Heart left ventricle (tissue), 16 donors: ENCODE data around the gene RAB11FIP2. TPM values are rescaled to one million over a fixed set of nuclear protein-coding genes. Genes with fewer than 3 reads are reported as not detected.

Source experiments
- ATAC-seq, 4 donors: fragments of 200-7000 bp; cut with Tn5 transposase; one replicate each; pipeline ENCODE4 v1.9.1; 2020 to 2022; ENCODE audit warnings: moderate library complexity in 4 of 4, mild to moderate bottlenecking in 3 of 4, moderate number of reproducible peaks in 1 of 4
- DNase-seq, 5 donors: peaks; one replicate each; pipeline ENCODE4 v3.0.0-alpha.2; 2020
- H3K27ac ChIP-seq, 12 donors: fragments of 200-600 bp; sonication (generic) in 4 of 12; one replicate each; pipeline versions ENCODE4 v1.5.0 to v1.8.0; 2016 to 2022; ENCODE audit warnings: mild to moderate bottlenecking in 2 of 12
- H3K27me3 ChIP-seq, 9 donors: fragments of 200-600 bp; sonication (generic) in 2 of 9; one replicate each; pipeline versions ENCODE4 v1.5.1 to v1.8.0; 2016 to 2022; ENCODE audit warnings: mild to moderate bottlenecking in 3 of 9
- H3K36me3 ChIP-seq, 9 donors: fragments of 200-600 bp; sonication (generic) in 2 of 9; one replicate each; pipeline versions ENCODE4 v1.5.0 to v1.8.0; 2018 to 2022; ENCODE audit warnings: mild to moderate bottlenecking in 2 of 9
- H3K4me1 ChIP-seq, 12 donors: fragments of 200-600 bp; sonication (generic) in 4 of 12; one replicate each; pipeline versions ENCODE4 v1.5.0 to v1.8.0; 2016 to 2022; ENCODE audit warnings: mild to moderate bottlenecking in 3 of 12
- H3K4me3 ChIP-seq, 12 donors: fragments of 200-600 bp; sonication (generic) in 4 of 12; one replicate each; pipeline versions ENCODE4 v1.5.0 to v1.8.0; 2017 to 2022; ENCODE audit warnings: mild to moderate bottlenecking in 9 of 12, moderate library complexity in 4 of 12
- H3K9me3 ChIP-seq, 12 donors: fragments of 200-600 bp; sonication (generic) in 4 of 12; one replicate each; pipeline versions ENCODE4 v1.5.0 to v1.8.0; 2016 to 2022; ENCODE audit warnings: mild to moderate bottlenecking in 1 of 12
- POLR2A ChIP-seq, 2 donors: fragments of 450-650 bp; IDR thresholded peaks; one replicate each; pipeline ENCODE4 v1.6.1; 2017; ENCODE audit warnings: antibody characterized with exemption in 2 of 2, mild to moderate bottlenecking in 2 of 2, moderate library complexity in 2 of 2
- WGBS, 4 donors: extraction: QIAGEN DNeasy Blood & Tissue Kit in 2 of 4; methylation state at CpG; one replicate each; pipeline versions ENCODE4 v1.1.5 to v1.1.7; 2013 to 2018; 5-methylcytosine and 5-hydroxymethylcytosine counted together
- intact Hi-C, 10 donors: fragments of 100-400 bp; cut with DNase I; formaldehyde crosslinking; loops; one replicate each; pipeline versions ENCODE4 v1.11.1 to v1.14.2; 2022
- polyA plus RNA-seq, 2 donors: library from polyadenylated mRNA; stranded (reverse); fragments of 200-250 nt; gene quantifications; one replicate each; pipeline ENCODE4 v1.2.3, GENCODE V29; 2013
- total RNA-seq, 9 donors: library from RNA; depleted of rRNA in 2 of 9; stranded (reverse); fragments of >200 nt in 2 of 9; fragmentation: NEBNext Ultra II Directional in 3 of 9; extraction: Animal tissue kit (Norgen Biotek cat#: 25700) in 3 of 9; gene quantifications; one replicate each; pipeline versions ENCODE4 v1.1.0 to v1.2.4, GENCODE V29; 2016 to 2023
- TF ChIP-seq, protein P1 (sequence below), 12 donors: fragments of 200-600 bp; sonication (generic) in 4 of 12; IDR thresholded peaks; one replicate each; pipeline versions ENCODE4 v1.5.0 to v1.8.0; 2018 to 2022; ENCODE audit warnings: antibody characterized with exemption in 12 of 12, mild to moderate bottlenecking in 5 of 12
- donor health status: ischemic (EF 13 %, LVEDD 7.1; RV severe dilation, severe dysfunction).
- donor health status: healthy with polysubstance abuse.
- donor health status: DM: no; HTN: yes; CAD: no.
- donor health status: DM: no; HTN: no; CAD: no.
- donor health status: ischemic (EF 25% LVEDD 6.9; RV normal size, moderate dysfunction).
- donor health status: ischemic (EF 25% LVEDD 5.7; RV mildly dilated, moderate dysfunction).
- donor health status: healthy.
- donor health status: DM: yes; HTN: yes; CAD: no.
- donor health status: ischemic (EF 35%, LVEDD 5.7; RV mildly dilated, moderate dysfunction).
- donor health status: nonischemic (EF 11% LVEDD 7.7; RV severe dilation, severe dysfunction).
- donor health status: DM: yes; HTN: yes; CAD: no.
- donor health status: PGD.
- donor health status: ischemic (EF 29% LVEDD 5.4; RV normal size, mild dysfunction).
- donor health status: nonischemic (EF 23%, LVEDD 6.1; RV moderate dilation, normal function).

RAB11FIP2 gene
- total and polyA plus RNA-seq, 11 donors, result 1.6 to 20.3 (median 12.3) TPM

DNA sequence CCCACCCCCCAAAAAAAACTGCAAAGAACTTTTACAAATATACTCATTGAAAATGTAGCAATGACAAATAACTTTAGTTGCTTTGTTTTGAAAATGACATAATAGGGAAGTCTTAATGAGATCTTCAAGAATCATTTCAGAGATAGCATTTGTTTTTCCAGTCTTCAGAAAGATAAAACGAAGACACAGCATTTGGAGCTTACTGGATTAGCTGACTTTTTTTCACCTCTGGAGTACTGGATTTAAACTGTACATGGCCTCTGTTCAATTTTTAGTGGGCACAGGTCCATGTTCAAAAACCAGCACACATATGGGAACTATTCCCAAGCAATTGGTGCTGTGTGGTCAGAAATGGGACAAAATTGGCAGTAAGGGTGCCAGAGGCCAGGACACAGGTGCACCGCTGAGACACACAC is 3.9 kb downstream of the RAB11FIP2 start:
- no peak for TF ChIP-seq POLR2A (IDR thresholded peaks at IDR 0.05)
- TF ChIP-seq, protein P1, sequence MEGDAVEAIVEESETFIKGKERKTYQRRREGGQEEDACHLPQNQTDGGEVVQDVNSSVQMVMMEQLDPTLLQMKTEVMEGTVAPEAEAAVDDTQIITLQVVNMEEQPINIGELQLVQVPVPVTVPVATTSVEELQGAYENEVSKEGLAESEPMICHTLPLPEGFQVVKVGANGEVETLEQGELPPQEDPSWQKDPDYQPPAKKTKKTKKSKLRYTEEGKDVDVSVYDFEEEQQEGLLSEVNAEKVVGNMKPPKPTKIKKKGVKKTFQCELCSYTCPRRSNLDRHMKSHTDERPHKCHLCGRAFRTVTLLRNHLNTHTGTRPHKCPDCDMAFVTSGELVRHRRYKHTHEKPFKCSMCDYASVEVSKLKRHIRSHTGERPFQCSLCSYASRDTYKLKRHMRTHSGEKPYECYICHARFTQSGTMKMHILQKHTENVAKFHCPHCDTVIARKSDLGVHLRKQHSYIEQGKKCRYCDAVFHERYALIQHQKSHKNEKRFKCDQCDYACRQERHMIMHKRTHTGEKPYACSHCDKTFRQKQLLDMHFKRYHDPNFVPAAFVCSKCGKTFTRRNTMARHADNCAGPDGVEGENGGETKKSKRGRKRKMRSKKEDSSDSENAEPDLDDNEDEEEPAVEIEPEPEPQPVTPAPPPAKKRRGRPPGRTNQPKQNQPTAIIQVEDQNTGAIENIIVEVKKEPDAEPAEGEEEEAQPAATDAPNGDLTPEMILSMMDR (IDR thresholded peaks at IDR 0.05), result no peak
- no peak overlapping the region for H3K27ac ChIP-seq
- H3K36me3 ChIP-seq, result peaks cover 0 to 10% (median 0%) of the 10 kb centered on the region in 9 donors
- 46 to 61% (median 55%) methylated on average over 2 of the region's 2 CpGs for WGBS, 4 donors
- no peaks in the 10 kb centered on the region for H3K27me3 ChIP-seq
- no peaks in the 10 kb centered on the region for H3K9me3 ChIP-seq
- no peak for DNase-seq
- ATAC-seq, result no peak
- intact Hi-C loops, result loop anchor here in 1 of 10 donors (10.0 kb wide), 1 partner anchor 292 kb away; no protein-coding TSS in a partner anchor
- no peak overlapping the region for H3K4me3 ChIP-seq
- peaks cover 3 to 68% (median 55%) of the 10 kb centered on the region in 12 donors for H3K4me1 ChIP-seq

GRCh38 chr10:118042336-118042735 is 4.4 kb downstream of the RAB11FIP2 start:
- DNase-seq (no peak), ATAC-seq (no peak)
- Histone ChIP-seq H3K4me1 (peaks cover 3 to 68% (median 55%) of the 10 kb centered on the region in 12 donors), H3K9me3 (no peaks in the 10 kb centered on the region), H3K27me3 (no peaks in the 10 kb centered on the region), H3K4me3 (no peak overlapping the region), H3K36me3 (peaks cover 0 to 10% (median 0%) of the 10 kb centered on the region in 9 donors), H3K27ac (no peak overlapping the region)
- intact Hi-C loops, result loop anchor here in 1 of 10 donors (10.0 kb wide), 1 partner anchor 292 kb away; no protein-coding TSS in a partner anchor
- TF ChIP-seq POLR2A (IDR thresholded peaks at IDR 0.05), result no peak
- TF ChIP-seq, protein P1 (IDR thresholded peaks at IDR 0.05), result no peak

GRCh38 chr10:118041316-118041715 is 5.4 kb downstream of the RAB11FIP2 start:
- ATAC-seq (no peak), DNase-seq (no peak)
- intact Hi-C loops, result loop anchor here in 1 of 10 donors (10.0 kb wide), 1 partner anchor 293 kb away; no protein-coding TSS in a partner anchor
- H3K36me3 ChIP-seq, result peaks cover 0 to 10% (median 0%) of the 10 kb centered on the region in 9 donors
- no peak overlapping the region for H3K27ac ChIP-seq
- peaks cover 6 to 72% (median 57%) of the 10 kb centered on the region in 12 donors for H3K4me1 ChIP-seq
- no peak overlapping the region for H3K4me3 ChIP-seq
- H3K9me3 ChIP-seq, result no peaks in the 10 kb centered on the region
- TF ChIP-seq POLR2A (IDR thresholded peaks at IDR 0.05), result no peak
- TF ChIP-seq, protein P1 (IDR thresholded peaks at IDR 0.05), result no peak
- WGBS, 4 donors, result 39 to 51% (median 43%) methylated on average over 2 of the region's 2 CpGs
- H3K27me3 ChIP-seq, result no peaks in the 10 kb centered on the region

- intact Hi-C loops, result loop anchor here in 2 of 10 donors (10.0 kb wide), 2 partner anchors 208 to 288 kb away; no protein-coding TSS in a partner anchor
- ATAC-seq, result no peak
These were observed 10.4 kb downstream of the RAB11FIP2 start for GRCh38 chr10:118036281-118036875.

More at GRCh38 chr10:118036281-118036875, 10.4 kb downstream of the RAB11FIP2 start:
- no peak for TF ChIP-seq POLR2A (IDR thresholded peaks at IDR 0.05)
- TF ChIP-seq, protein P1 (IDR thresholded peaks at IDR 0.05), result no peak
- Histone ChIP-seq H3K27me3 (no peaks in the 10 kb centered on the region), H3K36me3 (peaks cover 0 to 30% (median 14%) of the 10 kb centered on the region in 9 donors), H3K4me1 (peaks cover 0 to 49% (median 20%) of the 10 kb centered on the region in 12 donors), H3K4me3 (no peak overlapping the region), H3K27ac (peak overlapping the region in 1 of 12 donors; percentile 73), H3K9me3 (no peaks in the 10 kb centered on the region)
- no peak for DNase-seq
- 47 to 58% (median 55%) methylated on average over 4 of the region's 4 CpGs for WGBS, 4 donors
